ENCODE data around the gene GPR62.

The GPR62 gene

GRCh38 chr3:51962854-51963530 is 7.8 kb downstream of the GPR62 start:
- in situ Hi-C loops (cut with MboI; ENCODE audit: low sequenced_read_pairs, unreplicated experiment) = no loop called here
- DNase-seq (ENCODE audit: low spot score) = no peak
- TF ChIP-seq CTCF (IDR thresholded peaks at IDR 0.05; ENCODE audit: borderline replicate concordance, control extremely low read depth, extremely low read depth, insufficient read depth, missing control alignments) = no peak

GRCh38 chr3:51963951-51964451 is 8.8 kb downstream of the GPR62 start:
- DNase-seq (ENCODE audit: low spot score) = no peak
- TF ChIP-seq CTCF (IDR thresholded peaks at IDR 0.05; ENCODE audit: borderline replicate concordance, control extremely low read depth, extremely low read depth, insufficient read depth, missing control alignments) = no peak
- in situ Hi-C loops (cut with MboI; ENCODE audit: low sequenced_read_pairs, unreplicated experiment) = no loop called here

GRCh38 chr3:51964521-51964920 is 9.3 kb downstream of the GPR62 start:
- no peak for TF ChIP-seq CTCF (IDR thresholded peaks at IDR 0.05; ENCODE audit: borderline replicate concordance, control extremely low read depth, extremely low read depth, insufficient read depth, missing control alignments)
- DNase-seq (ENCODE audit: low spot score) = no peak
- in situ Hi-C loops (cut with MboI; ENCODE audit: low sequenced_read_pairs, unreplicated experiment) = no loop called here

- no peak for DNase-seq (ENCODE audit: low spot score)
- in situ Hi-C loops (cut with MboI; ENCODE audit: low sequenced_read_pairs, unreplicated experiment) = no loop called here
- TF ChIP-seq CTCF (IDR thresholded peaks at IDR 0.05; ENCODE audit: borderline replicate concordance, control extremely low read depth, extremely low read depth, insufficient read depth, missing control alignments) = no peak
Measured at GRCh38 chr3:51966016-51966415, 10.8 kb downstream of the GPR62 start.

DNA sequence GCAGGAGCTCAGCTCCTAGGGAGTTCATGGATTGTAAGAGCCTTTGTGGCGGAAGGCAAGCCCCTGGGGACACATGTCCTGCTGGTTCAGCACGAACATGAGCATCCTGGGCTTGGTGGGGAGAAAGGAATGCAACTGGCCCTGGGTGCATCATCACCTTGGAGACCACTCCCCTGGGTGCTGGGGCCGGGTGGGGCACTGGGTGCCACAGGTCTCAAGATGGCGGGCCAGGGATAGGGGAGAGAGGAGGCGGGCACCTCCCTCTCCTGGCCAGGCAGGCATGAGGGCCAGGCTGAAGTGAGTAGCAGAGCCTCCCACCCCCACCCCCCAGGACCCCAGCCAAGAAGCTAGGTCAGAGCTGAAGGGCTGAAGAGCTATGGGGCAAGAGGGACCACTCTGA is 11.3 kb downstream of the GPR62 start:
- TF ChIP-seq CTCF (IDR thresholded peaks at IDR 0.05; ENCODE audit: borderline replicate concordance, control extremely low read depth, extremely low read depth, insufficient read depth, missing control alignments) = no peak
- in situ Hi-C loops (cut with MboI; ENCODE audit: low sequenced_read_pairs, unreplicated experiment) = no loop called here
- no peak for DNase-seq (ENCODE audit: low spot score)

GRCh38 chr3:51966922-51967383 is 11.8 kb downstream of the GPR62 start:
- in situ Hi-C loops (cut with MboI; ENCODE audit: low sequenced_read_pairs, unreplicated experiment) = no loop called here
- no peak for TF ChIP-seq CTCF (IDR thresholded peaks at IDR 0.05; ENCODE audit: borderline replicate concordance, control extremely low read depth, extremely low read depth, insufficient read depth, missing control alignments)
- DNase-seq (ENCODE audit: low spot score) = no peak
